DMS 273 treated with DMSO at 0.1 percent for 48 hours (cell line): ENCODE results near the gene BRINP3.

Source experiments
- DNase-seq: peaks from one replicate; lab custom pipeline; 2025; lab: John Stamatoyannopoulos, UW

Gene BRINP3

GRCh38 chr1:190452272-190452848, 25.3 kb downstream of the BRINP3 start:
- no peak for DNase-seq

- DNase-seq: no peak
Measured at GRCh38 chr1:190444464-190444863, 33.2 kb downstream of the BRINP3 start.

GRCh38 chr1:190439447-190439846, 38.2 kb downstream of the BRINP3 start:
- DNase-seq: no peak

- no peak for DNase-seq
Measured at GRCh38 chr1:190436615-190437014, 41.0 kb downstream of the BRINP3 start.

GRCh38 chr1:190429932-190430331, 47.7 kb downstream of the BRINP3 start:
- no peak for DNase-seq

- no peak for DNase-seq
Measured at GRCh38 chr1:190429141-190429540, 48.5 kb downstream of the BRINP3 start.

GRCh38 chr1:190416239-190416638, 61.4 kb downstream of the BRINP3 start:
- no peak for DNase-seq

GRCh38 chr1:190413142-190413541, 64.5 kb downstream of the BRINP3 start:
- no peak for DNase-seq

GRCh38 chr1:190403402-190403801, 74.3 kb downstream of the BRINP3 start:
- DNase-seq: no peak

GRCh38 chr1:190399233-190399632, 78.4 kb downstream of the BRINP3 start:
- DNase-seq: no peak

GRCh38 chr1:190391582-190391981, 86.1 kb downstream of the BRINP3 start:
- DNase-seq: no peak

GRCh38 chr1:190377991-190378390, 99.7 kb downstream of the BRINP3 start:
- DNase-seq: no peak

GRCh38 chr1:190377294-190377693, 100.4 kb downstream of the BRINP3 start:
- DNase-seq: no peak

GRCh38 chr1:190376044-190376443, 101.6 kb downstream of the BRINP3 start:
- DNase-seq: no peak

- DNase-seq: no peak
Measured at GRCh38 chr1:190373705-190374336, 103.8 kb downstream of the BRINP3 start.

- no peak for DNase-seq
Measured at GRCh38 chr1:190367200-190367599, 110.5 kb downstream of the BRINP3 start.

- DNase-seq: no peak
Measured at GRCh38 chr1:190365283-190365682, 112.4 kb downstream of the BRINP3 start.

- DNase-seq: no peak
Measured at GRCh38 chr1:190353538-190354101, 124.0 kb downstream of the BRINP3 start.

GRCh38 chr1:190344454-190344853, 133.2 kb downstream of the BRINP3 start:
- no peak for DNase-seq

- no peak for DNase-seq
Measured at GRCh38 chr1:190338829-190339228, 138.8 kb downstream of the BRINP3 start.

GRCh38 chr1:190328871-190329270, 148.8 kb downstream of the BRINP3 start:
- DNase-seq: no peak

- no peak for DNase-seq
Measured at GRCh38 chr1:190328361-190328760, 149.3 kb downstream of the BRINP3 start.

GRCh38 chr1:190327271-190327670, 150.4 kb downstream of the BRINP3 start:
- DNase-seq: no peak

- DNase-seq: no peak
Measured at GRCh38 chr1:190323530-190323929, 154.1 kb downstream of the BRINP3 start.
